HG03565 (cell line): Measurements from ENCODE around the gene IBA57.
"Not testable (repeated sequence)": the region's sequence is repeated elsewhere in the genome, so short reads cannot be mapped to it uniquely, and the experiment has no call there.

Source experiments
- ATAC-seq: cut with Tn5 transposase; IDR thresholded peaks from one replicate; pipeline ENCODE4 v1.9.1; 2021; ENCODE audit warnings: mild to moderate bottlenecking, moderate library complexity; ENCODE audit not compliant: unreplicated experiment

IBA57 gene

GRCh38 chr1:228170666-228171065 lies 5.1 kb downstream of the IBA57 start:
- ATAC-seq = no peak

GRCh38 chr1:228171221-228171891 lies 5.8 kb downstream of the IBA57 start:
- no peak for ATAC-seq

- ATAC-seq = no peak
Observed at GRCh38 chr1:228172591-228173527, 7.3 kb downstream of the IBA57 start.

- ATAC-seq = not testable (repeated sequence)
Observed at GRCh38 chr1:228173528-228174481, 8.2 kb downstream of the IBA57 start.

- ATAC-seq = no peak
Observed at GRCh38 chr1:228174482-228175315, 9.1 kb downstream of the IBA57 start.

GRCh38 chr1:228175316-228176023 lies 9.9 kb downstream of the IBA57 start:
- ATAC-seq = no peak

GRCh38 chr1:228176024-228176395 lies 10.4 kb downstream of the IBA57 start:
- no peak for ATAC-seq

- ATAC-seq = no peak
Observed at GRCh38 chr1:228176461-228177182, 11.0 kb downstream of the IBA57 start.

- ATAC-seq = no peak
Observed at GRCh38 chr1:228177183-228177475, 11.5 kb downstream of the IBA57 start.

GRCh38 chr1:228177721-228178710 lies 12.4 kb downstream of the IBA57 start:
- ATAC-seq = no peak

- ATAC-seq = no peak
Observed at GRCh38 chr1:228178737-228179684, 13.4 kb downstream of the IBA57 start.

GRCh38 chr1:228180271-228180958 lies 14.8 kb downstream of the IBA57 start:
- no peak for ATAC-seq

GRCh38 chr1:228180959-228181644 lies 15.5 kb downstream of the IBA57 start:
- no peak for ATAC-seq

- ATAC-seq = no peak
Observed at GRCh38 chr1:228181645-228182034, 16.0 kb downstream of the IBA57 start.

- ATAC-seq = no peak
Observed at GRCh38 chr1:228182296-228183030, 16.9 kb downstream of the IBA57 start.
